GM23338 (cell line): ENCODE measurements around the gene KLHL41. TPM values are rescaled to one million over a fixed set of nuclear protein-coding genes. Genes with fewer than 3 reads are reported as not detected.

Source experiments
- ATAC-seq: fragments of 200-7000 bp; cut with Tn5 transposase; 3 replicates; pipeline ENCODE4 v1.9.1; 2020
- DNase-seq: peaks from one replicate; pipeline ENCODE4 v3.0.0-alpha.2; 2015; ENCODE audit warnings: low spot score
- H2AFZ ChIP-seq: fragments of 200-600 bp; sonication (generic); 2 replicates; pipeline ENCODE4 v1.8.0; 2016; ENCODE audit warnings: antibody characterized with exemption, mild to moderate bottlenecking, moderate library complexity
- H3F3A ChIP-seq: fragments of 200-600 bp; sonication (generic); replicated peaks from 2 replicates; pipeline ENCODE4 v1.8.0; 2017; ENCODE audit warnings: antibody characterized with exemption, mixed run types, low read depth
- H3K27ac ChIP-seq: fragments of 200-600 bp; sonication (generic); 2 replicates; pipeline ENCODE4 v1.6.1; 2016; ENCODE audit warnings: low read depth
- H3K27me3 ChIP-seq: fragments of 200-600 bp; sonication (generic); 2 replicates; pipeline ENCODE4 v1.8.0; 2016; ENCODE audit warnings: mild to moderate bottlenecking, mixed run types, moderate library complexity; ENCODE audit not compliant: insufficient read depth
- H3K36me3 ChIP-seq: fragments of 200-600 bp; sonication (generic); 2 replicates; pipeline ENCODE4 v1.8.0; 2016; ENCODE audit warnings: mild to moderate bottlenecking; ENCODE audit not compliant: insufficient read depth
- H3K4me1 ChIP-seq: fragments of 200-600 bp; sonication (generic); 2 replicates; pipeline ENCODE4 v1.8.0; 2016; ENCODE audit warnings: mild to moderate bottlenecking, moderate library complexity; ENCODE audit not compliant: insufficient read depth
- H3K4me2 ChIP-seq: fragments of 200-600 bp; sonication (generic); 2 replicates; pipeline ENCODE4 v1.7.1; 2017; ENCODE audit warnings: mixed run types
- H3K4me3 ChIP-seq: fragments of 200-600 bp; sonication (generic); 2 replicates; pipeline ENCODE4 v1.6.1; 2016; ENCODE audit warnings: mixed run types
- H3K79me2 ChIP-seq: fragments of 200-600 bp; sonication (generic); replicated peaks from 2 replicates; pipeline ENCODE4 v1.8.0; 2017; ENCODE audit warnings: mild to moderate bottlenecking; ENCODE audit not compliant: insufficient read depth
- H3K9me2 ChIP-seq: fragments of 200-600 bp; sonication (generic); 2 replicates; pipeline ENCODE4 v1.8.0; 2017; ENCODE audit not compliant: insufficient read depth
- H4K20me1 ChIP-seq: fragments of 200-600 bp; sonication (generic); replicated peaks from 2 replicates; pipeline ENCODE4 v1.8.0; 2017; ENCODE audit warnings: mild to moderate bottlenecking; ENCODE audit not compliant: insufficient read depth
- H3K27ac Mint-ChIP-seq: 2 replicates; pipeline ENCODE4 v1.8.0; 2020; ENCODE audit warnings: inconsistent platforms, mild to moderate bottlenecking, moderate library complexity, mixed read lengths
- H3K27me3 Mint-ChIP-seq: 3 replicates; pipeline ENCODE4 v1.8.0; 2022; ENCODE audit warnings: low read depth, mild to moderate bottlenecking, moderate library complexity, mixed read lengths, inconsistent platforms; ENCODE audit not compliant: insufficient read depth, poor library complexity
- H3K36me3 Mint-ChIP-seq: 3 replicates; pipeline ENCODE4 v1.8.0; 2021; ENCODE audit warnings: low read depth, mild to moderate bottlenecking, inconsistent platforms, moderate library complexity, mixed read lengths
- H3K4me1 Mint-ChIP-seq: 3 replicates; pipeline ENCODE4 v1.8.0; 2020; ENCODE audit warnings: mild to moderate bottlenecking, inconsistent platforms, mixed read lengths
- H3K4me3 Mint-ChIP-seq: 3 replicates; pipeline ENCODE4 v1.8.0; 2021; ENCODE audit warnings: moderate library complexity, mild to moderate bottlenecking, inconsistent platforms, mixed read lengths
- H3K9me3 Mint-ChIP-seq: 3 replicates; pipeline ENCODE4 v1.8.0; 2020; ENCODE audit warnings: moderate library complexity, mild to moderate bottlenecking, inconsistent platforms, mixed read lengths
- CREB1 ChIP-seq: fragments of 250-450 bp; sonication (Bioruptor Pico); IDR thresholded peaks from 2 replicates; pipeline ENCODE4 v1.5.0; 2020; ENCODE audit warnings: low read depth, mild to moderate bottlenecking, moderate library complexity
- CTCF ChIP-seq, 2 experiments: fragments of 200-600 bp in 1 of 2; sonication (generic) in 1 of 2; conservative IDR thresholded peaks; 2 replicates each; pipeline versions ENCODE4 v1.5.1 to v1.6.1; 2016 to 2017; ENCODE audit warnings: antibody characterized with exemption in 2 of 2, low read depth in 2 of 2, mild to moderate bottlenecking in 2 of 2, moderate library complexity in 1 of 2
- EZH2 ChIP-seq: fragments of 200-600 bp; sonication (generic); IDR thresholded peaks from one replicate; pipeline ENCODE4 v1.8.0; 2017; ENCODE audit warnings: antibody characterized with exemption, mild to moderate bottlenecking, low read depth; ENCODE audit not compliant: unreplicated experiment
- EZH2phosphoT487 ChIP-seq: fragments of 200-600 bp; sonication (generic); IDR thresholded peaks from one replicate; pipeline ENCODE4 v1.8.1; 2018; ENCODE audit warnings: antibody characterized with exemption; ENCODE audit not compliant: unreplicated experiment
- JUNB ChIP-seq: IDR thresholded peaks from one replicate; pipeline ENCODE4 v1.6.1; 2016; ENCODE audit warnings: antibody characterized with exemption; ENCODE audit not compliant: unreplicated experiment
- NANOG ChIP-seq: IDR thresholded peaks from 2 replicates; pipeline ENCODE4 v1.6.1; 2016; ENCODE audit warnings: antibody characterized with exemption, borderline replicate concordance
- POLR2AphosphoS5 ChIP-seq: IDR thresholded peaks from 2 replicates; pipeline ENCODE4 v1.6.1; 2016; ENCODE audit warnings: antibody characterized with exemption, low read depth
- REST ChIP-seq: IDR thresholded peaks from one replicate; pipeline ENCODE4 v1.6.1; 2018; ENCODE audit warnings: antibody characterized with exemption; ENCODE audit not compliant: unreplicated experiment
- ZNF114 ChIP-seq: fragments of 250-450 bp; sonication (Bioruptor Pico); IDR thresholded peaks from 2 replicates; pipeline ENCODE4 v1.5.0; 2020; ENCODE audit warnings: mild to moderate bottlenecking, moderate library complexity
- ZNF331 ChIP-seq: fragments of 250-450 bp; sonication (Bioruptor Pico); IDR thresholded peaks from 2 replicates; pipeline ENCODE4 v1.5.0; 2020; ENCODE audit warnings: low read depth, mild to moderate bottlenecking, moderate library complexity
- polyA plus RNA-seq: library from polyadenylated mRNA; unstranded; fragments of >200 nt; fragmentation: Nextera tagmentation; extraction: Ambion mirVana; gene quantifications from 2 replicates; pipeline ENCODE4 v1.2.1, GENCODE V29; 2016
- total RNA-seq: library from RNA; depleted of rRNA; stranded (reverse); fragments of >200 nt; shearing (Covaris generic); gene quantifications from 2 replicates; pipeline ENCODE4 v1.2.3, GENCODE V29; 2014
- TF ChIP-seq, protein P1 (sequence below): IDR thresholded peaks from 2 replicates; pipeline ENCODE4 v1.6.1; 2016; ENCODE audit warnings: antibody characterized with exemption

KLHL41 gene
- total and polyA plus RNA-seq, 2 experiments from 2014 or later, result not detected

- ATAC-seq, result no peak
- Mint-ChIP-seq H3K4me3 (no peak overlapping the region), H3K27ac (no peak overlapping the region), H3K9me3 (peaks cover 17% of the 10 kb centered on the region), H3K27me3 (no peaks in the 10 kb centered on the region), H3K36me3 (peaks cover 17% of the 10 kb centered on the region; the same call in 2 of the 3 replicates), H3K4me1 (peaks cover 4% of the 10 kb centered on the region; the same call in 2 of the 3 replicates)
- TF ChIP-seq JUNB (no peak), ZNF331 (CRISPR knock-in tag) (no peak), EZH2 (no peak), CREB1 (no peak), CTCF (conservative IDR thresholded peaks at IDR 0.05; ENCODE audit: low read depth in 2 of 2) (no peak), NANOG (no peak)
- TF ChIP-seq, protein P1, sequence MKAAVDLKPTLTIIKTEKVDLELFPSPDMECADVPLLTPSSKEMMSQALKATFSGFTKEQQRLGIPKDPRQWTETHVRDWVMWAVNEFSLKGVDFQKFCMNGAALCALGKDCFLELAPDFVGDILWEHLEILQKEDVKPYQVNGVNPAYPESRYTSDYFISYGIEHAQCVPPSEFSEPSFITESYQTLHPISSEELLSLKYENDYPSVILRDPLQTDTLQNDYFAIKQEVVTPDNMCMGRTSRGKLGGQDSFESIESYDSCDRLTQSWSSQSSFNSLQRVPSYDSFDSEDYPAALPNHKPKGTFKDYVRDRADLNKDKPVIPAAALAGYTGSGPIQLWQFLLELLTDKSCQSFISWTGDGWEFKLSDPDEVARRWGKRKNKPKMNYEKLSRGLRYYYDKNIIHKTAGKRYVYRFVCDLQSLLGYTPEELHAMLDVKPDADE, result no peak
- DNase-seq, result no peak
- Histone ChIP-seq H3K4me3 (no peak overlapping the region), H3K4me1 (no peaks in the 10 kb centered on the region), H3K4me2 (no peak overlapping the region), H3K36me3 (no peaks in the 10 kb centered on the region), H3K27ac (no peak overlapping the region), H3F3A (no peaks in the 10 kb centered on the region), H3K27me3 (no peaks in the 10 kb centered on the region), H4K20me1 (no peaks in the 10 kb centered on the region), H2AFZ (no peak overlapping the region), H3K9me2 (no peaks in the 10 kb centered on the region), H3K79me2 (no peaks in the 10 kb centered on the region)
Observed at GRCh38 chr2:169504651-169505050, 4.9 kb upstream of the KLHL41 start.

DNA sequence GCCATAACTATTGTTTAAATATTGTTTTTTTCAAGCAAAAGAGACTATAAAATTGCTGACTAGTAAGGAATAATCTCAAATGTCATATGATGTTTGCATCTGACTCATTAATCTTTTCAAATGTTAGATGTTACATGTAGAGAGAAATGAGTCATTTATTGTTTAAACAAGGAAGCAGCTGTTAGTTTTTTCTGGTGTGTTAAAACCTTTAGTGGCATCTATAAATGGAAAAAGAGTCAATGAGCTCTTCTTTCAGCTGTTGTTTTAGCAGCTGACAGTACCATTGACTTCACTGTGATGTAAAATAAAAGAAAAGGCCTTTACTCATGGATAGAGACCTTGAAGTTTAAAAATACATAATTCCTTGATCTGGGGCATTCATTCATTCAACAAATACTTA lies 1.8 kb upstream of the KLHL41 start:
- Histone ChIP-seq H3K4me1 (no peaks in the 10 kb centered on the region), H2AFZ (no peak overlapping the region), H3K79me2 (no peaks in the 10 kb centered on the region), H3K27ac (no peak overlapping the region), H3K9me2 (no peaks in the 10 kb centered on the region), H3F3A (no peaks in the 10 kb centered on the region), H4K20me1 (no peaks in the 10 kb centered on the region), H3K4me3 (no peak overlapping the region), H3K4me2 (no peak overlapping the region), H3K27me3 (no peaks in the 10 kb centered on the region), H3K36me3 (no peaks in the 10 kb centered on the region)
- Mint-ChIP-seq H3K4me3 (no peak overlapping the region), H3K4me1 (peaks cover 9% of the 10 kb centered on the region; the same call in 2 of the 3 replicates), H3K27ac (no peak overlapping the region), H3K27me3 (no peaks in the 10 kb centered on the region), H3K9me3 (peaks cover 17% of the 10 kb centered on the region), H3K36me3 (peaks cover 17% of the 10 kb centered on the region; the same call in 2 of the 3 replicates)
- no peak for DNase-seq
- no peak for ATAC-seq
- TF ChIP-seq NANOG (no peak), JUNB (no peak), POLR2AphosphoS5 (no peak), ZNF331 (CRISPR knock-in tag) (no peak), EZH2phosphoT487 (no peak), CREB1 (no peak), REST (no peak), ZNF114 (CRISPR knock-in tag) (no peak), EZH2 (no peak)
